ENCODE measurements around the gene AFTPH.

DNA sequence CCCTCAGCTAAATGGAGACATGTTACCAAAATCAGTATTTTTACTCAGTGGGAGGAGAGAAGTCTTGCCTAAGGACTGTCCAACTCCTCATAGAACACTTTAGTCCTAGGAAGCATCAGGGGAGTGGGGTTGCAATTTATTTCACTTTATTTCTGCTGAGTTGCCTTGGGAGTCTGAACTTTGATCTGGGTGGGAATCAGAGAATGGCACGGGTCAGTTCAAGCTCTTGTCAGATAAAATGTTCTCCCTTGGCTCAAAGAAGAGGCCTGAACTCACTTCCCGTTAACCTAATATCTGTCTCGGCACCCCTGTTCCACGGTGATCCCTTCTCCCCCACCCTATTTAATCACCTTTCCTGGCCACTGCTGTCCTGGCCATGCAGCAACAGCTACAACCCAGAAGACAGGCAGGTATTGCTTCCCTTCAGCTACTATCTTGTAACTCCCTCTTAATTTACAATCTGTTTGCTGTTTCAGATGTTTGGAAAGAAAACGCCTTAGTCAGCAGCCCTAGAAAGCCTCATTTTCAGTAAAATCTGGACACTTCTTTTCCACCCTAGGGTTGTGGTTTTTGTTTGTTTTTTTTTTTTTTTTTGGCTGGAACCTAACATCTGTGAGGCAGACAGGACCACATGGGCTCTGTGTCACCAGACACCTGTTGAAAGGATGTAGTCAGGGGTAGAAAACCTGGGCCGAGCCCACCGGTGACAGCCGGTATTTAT lies 77.1 kb downstream of the AFTPH start:
- TF ChIP-seq, protein P1, sequence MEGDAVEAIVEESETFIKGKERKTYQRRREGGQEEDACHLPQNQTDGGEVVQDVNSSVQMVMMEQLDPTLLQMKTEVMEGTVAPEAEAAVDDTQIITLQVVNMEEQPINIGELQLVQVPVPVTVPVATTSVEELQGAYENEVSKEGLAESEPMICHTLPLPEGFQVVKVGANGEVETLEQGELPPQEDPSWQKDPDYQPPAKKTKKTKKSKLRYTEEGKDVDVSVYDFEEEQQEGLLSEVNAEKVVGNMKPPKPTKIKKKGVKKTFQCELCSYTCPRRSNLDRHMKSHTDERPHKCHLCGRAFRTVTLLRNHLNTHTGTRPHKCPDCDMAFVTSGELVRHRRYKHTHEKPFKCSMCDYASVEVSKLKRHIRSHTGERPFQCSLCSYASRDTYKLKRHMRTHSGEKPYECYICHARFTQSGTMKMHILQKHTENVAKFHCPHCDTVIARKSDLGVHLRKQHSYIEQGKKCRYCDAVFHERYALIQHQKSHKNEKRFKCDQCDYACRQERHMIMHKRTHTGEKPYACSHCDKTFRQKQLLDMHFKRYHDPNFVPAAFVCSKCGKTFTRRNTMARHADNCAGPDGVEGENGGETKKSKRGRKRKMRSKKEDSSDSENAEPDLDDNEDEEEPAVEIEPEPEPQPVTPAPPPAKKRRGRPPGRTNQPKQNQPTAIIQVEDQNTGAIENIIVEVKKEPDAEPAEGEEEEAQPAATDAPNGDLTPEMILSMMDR (IDR thresholded peaks at IDR 0.05; ENCODE audit: low read length), result no peak
- TF ChIP-seq EZH2 (optimal IDR thresholded peaks at IDR 0.05; ENCODE audit: low read depth, low read length), result no peak
